ENCODE results near the gene TEAD4.
"Not testable (repeated sequence)": the region's sequence is repeated elsewhere in the genome, so short reads cannot be mapped to it uniquely, and the experiment has no call there.

Gene TEAD4

DNA sequence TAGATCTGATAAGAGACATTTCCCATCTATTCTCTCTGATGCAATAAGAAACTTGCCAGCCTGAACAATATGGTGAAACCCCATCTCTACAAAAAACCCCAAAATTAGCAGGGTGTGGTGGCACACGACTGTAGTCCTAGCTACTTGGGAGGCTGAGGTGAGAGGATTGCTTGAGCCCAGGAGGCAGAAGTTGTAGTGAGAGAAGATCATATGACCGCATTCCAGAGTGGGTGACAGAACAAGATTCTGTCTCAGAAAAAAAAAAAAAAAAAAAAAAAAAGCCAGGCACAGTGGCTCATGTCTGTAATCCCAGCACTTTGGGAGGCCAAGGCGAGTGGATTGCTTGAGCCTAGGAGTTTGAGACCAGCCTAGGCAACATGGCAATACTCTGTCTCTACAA lies 106.6 kb downstream of the TEAD4 start:
- H3K27me3 Mint-ChIP-seq, result peaks cover 20% of the 10 kb centered on the region
- H3K9me3 Mint-ChIP-seq, H3K27ac Mint-ChIP-seq, H3K4me3 Mint-ChIP-seq, H3K4me1 Mint-ChIP-seq, H3K36me3 Mint-ChIP-seq: not testable (repeated sequence)

- Mint-ChIP-seq H3K27me3 (peaks cover 6% of the 10 kb centered on the region), H3K9me3 (no peaks in the 10 kb centered on the region), H3K4me1 (no peaks in the 10 kb centered on the region), H3K4me3 (no peak overlapping the region), H3K36me3 (no peaks in the 10 kb centered on the region), H3K27ac (no peak overlapping the region)
Observed at GRCh38 chr12:3069714-3070113, 110.5 kb downstream of the TEAD4 start.

GRCh38 chr12:3071107-3071506 lies 111.9 kb downstream of the TEAD4 start:
- Mint-ChIP-seq H3K36me3 (no peaks in the 10 kb centered on the region), H3K27me3 (peaks cover 6% of the 10 kb centered on the region), H3K27ac (no peak overlapping the region), H3K9me3 (no peaks in the 10 kb centered on the region), H3K4me1 (peaks cover 3% of the 10 kb centered on the region), H3K4me3 (no peak overlapping the region)

GRCh38 chr12:3071710-3072109 lies 112.5 kb downstream of the TEAD4 start:
- Mint-ChIP-seq H3K4me1 (peaks cover 5% of the 10 kb centered on the region), H3K36me3 (no peaks in the 10 kb centered on the region), H3K27me3 (peaks cover 4% of the 10 kb centered on the region), H3K27ac (no peak overlapping the region), H3K9me3 (no peaks in the 10 kb centered on the region), H3K4me3 (no peak overlapping the region)

- Mint-ChIP-seq H3K4me3 (no peak overlapping the region), H3K27ac (no peak overlapping the region), H3K27me3 (no peaks in the 10 kb centered on the region), H3K36me3 (no peaks in the 10 kb centered on the region), H3K9me3 (no peaks in the 10 kb centered on the region), H3K4me1 (peaks cover 12% of the 10 kb centered on the region)
Observed at GRCh38 chr12:3073438-3074250, 114.4 kb downstream of the TEAD4 start.

DNA sequence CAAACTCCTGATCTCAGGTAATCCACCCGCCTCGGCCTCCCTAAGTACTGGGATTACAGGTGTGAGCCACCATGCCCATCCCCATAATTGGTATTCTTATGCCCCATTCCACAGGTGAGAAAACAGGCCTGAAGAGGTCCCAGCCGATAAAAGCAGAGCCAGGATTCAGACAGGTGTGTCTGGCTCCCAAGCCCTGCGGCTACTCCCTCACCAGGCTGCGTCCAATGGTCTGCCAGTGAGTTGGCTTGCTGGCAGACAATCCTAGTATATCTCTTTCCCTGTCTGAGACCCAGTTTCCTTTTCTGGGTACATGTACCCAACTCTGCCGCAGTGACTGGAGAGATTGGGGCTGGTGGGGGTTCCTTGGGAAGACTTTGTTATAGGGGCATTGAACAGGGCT lies 116.1 kb downstream of the TEAD4 start:
- no peaks in the 10 kb centered on the region for H3K36me3 Mint-ChIP-seq
- peaks cover 12% of the 10 kb centered on the region for H3K4me1 Mint-ChIP-seq
- no peak overlapping the region for H3K4me3 Mint-ChIP-seq
- no peak overlapping the region for H3K27ac Mint-ChIP-seq
- no peaks in the 10 kb centered on the region for H3K9me3 Mint-ChIP-seq
- no peaks in the 10 kb centered on the region for H3K27me3 Mint-ChIP-seq

GRCh38 chr12:3076730-3077571 lies 117.8 kb downstream of the TEAD4 start, which contains the start of gene TSPAN9:
Gene TSPAN9, plus strand, starts transcription at chr12:3077379. Its CDS starts 123,815 bp downstream, at chr12:3201194.
- H3K36me3 Mint-ChIP-seq, result no peaks in the 10 kb centered on the region
- H3K4me3 Mint-ChIP-seq, result peak within 1 kb of the TSS; percentile 81
- H3K9me3 Mint-ChIP-seq, result no peaks in the 10 kb centered on the region
- H3K27ac Mint-ChIP-seq, result no peak within 1 kb of the TSS
- no peaks in the 10 kb centered on the region for H3K27me3 Mint-ChIP-seq
- peaks cover 12% of the 10 kb centered on the region for H3K4me1 Mint-ChIP-seq

GRCh38 chr12:3077572-3078081 lies 118.4 kb downstream of the TEAD4 start:
- no peaks in the 10 kb centered on the region for H3K36me3 Mint-ChIP-seq
- H3K4me1 Mint-ChIP-seq, result peaks cover 12% of the 10 kb centered on the region
- peak overlapping the region; percentile 81 for H3K4me3 Mint-ChIP-seq
- no peak overlapping the region for H3K27ac Mint-ChIP-seq
- no peaks in the 10 kb centered on the region for H3K9me3 Mint-ChIP-seq
- H3K27me3 Mint-ChIP-seq, result no peaks in the 10 kb centered on the region

GRCh38 chr12:3078086-3078820 lies 119.1 kb downstream of the TEAD4 start:
- H3K36me3 Mint-ChIP-seq, result no peaks in the 10 kb centered on the region
- H3K4me1 Mint-ChIP-seq, result peaks cover 12% of the 10 kb centered on the region
- no peaks in the 10 kb centered on the region for H3K27me3 Mint-ChIP-seq
- no peak overlapping the region for H3K27ac Mint-ChIP-seq
- no peaks in the 10 kb centered on the region for H3K9me3 Mint-ChIP-seq
- peak overlapping the region; percentile 81 for H3K4me3 Mint-ChIP-seq

DNA sequence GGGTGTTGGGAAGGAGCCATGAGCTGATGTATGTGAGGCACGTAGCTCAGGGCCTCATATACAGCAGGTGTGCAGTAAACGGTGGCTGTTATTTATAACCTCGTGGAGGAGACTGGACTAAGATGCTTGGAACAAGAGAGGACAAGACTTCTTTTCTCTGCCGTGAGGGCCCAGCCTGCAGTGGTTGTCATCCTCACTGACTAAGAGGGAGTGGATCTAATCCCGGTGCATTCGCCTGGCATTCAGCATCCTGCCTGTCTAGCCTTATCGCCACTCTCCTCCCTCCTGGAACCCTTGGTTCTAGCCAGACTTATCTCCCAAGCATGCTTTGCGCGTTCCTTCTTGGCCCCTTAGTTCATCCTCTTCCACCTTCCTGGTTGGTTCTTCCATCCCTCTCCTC lies 121.9 kb downstream of the TEAD4 start:
- H3K36me3 Mint-ChIP-seq, result no peaks in the 10 kb centered on the region
- no peak overlapping the region for H3K27ac Mint-ChIP-seq
- H3K9me3 Mint-ChIP-seq, result no peaks in the 10 kb centered on the region
- no peaks in the 10 kb centered on the region for H3K27me3 Mint-ChIP-seq
- H3K4me1 Mint-ChIP-seq, result peaks cover 9% of the 10 kb centered on the region
- no peak overlapping the region for H3K4me3 Mint-ChIP-seq

GRCh38 chr12:3081886-3082285 lies 122.7 kb downstream of the TEAD4 start:
- Mint-ChIP-seq H3K27me3 (no peaks in the 10 kb centered on the region), H3K4me3 (no peak overlapping the region), H3K36me3 (no peaks in the 10 kb centered on the region), H3K27ac (no peak overlapping the region), H3K9me3 (no peaks in the 10 kb centered on the region), H3K4me1 (peaks cover 7% of the 10 kb centered on the region)

- Mint-ChIP-seq H3K4me1 (peaks cover 1% of the 10 kb centered on the region), H3K27me3 (no peaks in the 10 kb centered on the region), H3K27ac (no peak overlapping the region), H3K36me3 (no peaks in the 10 kb centered on the region), H3K4me3 (no peak overlapping the region), H3K9me3 (no peaks in the 10 kb centered on the region)
Observed at GRCh38 chr12:3083241-3083920, 124.2 kb downstream of the TEAD4 start.

- Mint-ChIP-seq H3K36me3 (no peaks in the 10 kb centered on the region), H3K27me3 (no peaks in the 10 kb centered on the region), H3K4me3 (no peak overlapping the region), H3K4me1 (no peaks in the 10 kb centered on the region), H3K27ac (no peak overlapping the region), H3K9me3 (no peaks in the 10 kb centered on the region)
Observed at GRCh38 chr12:3083921-3084347, 124.7 kb downstream of the TEAD4 start.

DNA sequence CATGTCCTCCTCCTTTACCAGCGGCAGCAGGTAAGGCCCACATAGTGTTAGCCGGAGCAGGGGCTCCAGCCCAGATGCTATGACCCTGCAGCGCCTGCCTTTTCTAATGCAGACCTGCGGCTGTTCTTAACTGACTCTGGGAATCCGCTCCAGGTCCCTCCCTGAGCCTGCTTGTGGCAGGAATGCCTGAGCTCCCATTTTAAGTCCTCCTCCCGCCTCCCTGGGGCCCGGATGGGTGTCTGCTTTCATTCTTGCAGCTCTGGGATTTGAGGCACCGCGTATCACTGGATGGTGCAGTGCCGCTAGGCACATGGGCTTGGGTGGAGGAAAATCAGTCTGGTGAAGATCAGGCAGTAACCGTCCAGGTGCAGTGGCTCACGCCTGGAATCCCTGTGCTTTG lies 125.5 kb downstream of the TEAD4 start:
- Mint-ChIP-seq H3K27ac (no peak overlapping the region), H3K4me1 (no peaks in the 10 kb centered on the region), H3K4me3 (no peak overlapping the region), H3K36me3 (no peaks in the 10 kb centered on the region), H3K27me3 (no peaks in the 10 kb centered on the region), H3K9me3 (no peaks in the 10 kb centered on the region)
